SK-N-MC (cell line): ENCODE measurements around the gene CNST.
"Not testable (repeated sequence)": the region's sequence is repeated elsewhere in the genome, so short reads cannot be mapped to it uniquely, and the experiment has no call there.

Experiments used
- DNase-seq: peaks from one replicate; pipeline ENCODE4 v3.0.0-alpha.2; 2011; ENCODE audit warnings: low read depth, low spot score
- H3K27ac ChIP-seq: fragments of 200-600 bp; sonication (generic); 2 replicates; pipeline ENCODE4 v1.5.1; 2016; ENCODE audit warnings: mixed run types
- H3K36me3 ChIP-seq: fragments of 200-600 bp; sonication (generic); 2 replicates; pipeline ENCODE4 v1.6.1; 2017; ENCODE audit warnings: antibody characterized with exemption, low read length, mixed read lengths; ENCODE audit not compliant: insufficient read depth
- H3K4me3 ChIP-seq: fragments of 200-600 bp; sonication (generic); 2 replicates; pipeline ENCODE4 v1.5.1; 2016
- H3K9ac ChIP-seq: fragments of 200-600 bp; sonication (generic); 2 replicates; pipeline ENCODE4 v1.8.0; 2017; ENCODE audit warnings: mixed run types, mixed read lengths; ENCODE audit not compliant: insufficient read length
- H3K9me3 ChIP-seq: fragments of 200-600 bp; sonication (generic); 2 replicates; pipeline ENCODE4 v1.6.1; 2017; ENCODE audit warnings: low read depth, mild to moderate bottlenecking, antibody characterized with exemption, low read length, moderate library complexity, mixed read lengths
- EZH2 ChIP-seq: fragments of 200-600 bp; sonication (generic); IDR thresholded peaks from one replicate; pipeline ENCODE4 v1.6.1; 2017; ENCODE audit warnings: antibody characterized with exemption
- FOXP2 ChIP-seq: optimal IDR thresholded peaks from 2 replicates; pipeline ENCODE3; 2011; ENCODE audit warnings: mild to moderate bottlenecking, moderate library complexity; ENCODE audit not compliant: insufficient read depth; ENCODE audit errors: extremely low read length, control extremely low read depth
- POLR2AphosphoS5 ChIP-seq: IDR thresholded peaks from 2 replicates; pipeline ENCODE4 v1.6.1; 2012; ENCODE audit warnings: mild to moderate bottlenecking, low read depth, low read length, borderline replicate concordance

Gene CNST

GRCh38 chr1:246583448-246584185 is 17.4 kb downstream of the CNST start:
- H3K9me3 ChIP-seq, result no peaks in the 10 kb centered on the region
- no peak for TF ChIP-seq POLR2AphosphoS5
- TF ChIP-seq EZH2, result no peak
- TF ChIP-seq FOXP2, result no peak
- H3K4me3 ChIP-seq, result no peak overlapping the region
- 0 out of 2 replicates have a peak, but pooled peaks cover 5% of the 10 kb centered on the region for H3K36me3 ChIP-seq
- no peak overlapping the region for H3K27ac ChIP-seq
- no peak for DNase-seq
- no peak overlapping the region for H3K9ac ChIP-seq

GRCh38 chr1:246587032-246587431 is 20.8 kb downstream of the CNST start:
- H3K4me3 ChIP-seq, result no peak overlapping the region
- no peak for DNase-seq
- H3K27ac ChIP-seq, result peak overlapping the region; percentile 38; the same call in 1 of the 2 replicates
- TF ChIP-seq FOXP2 (no peak), EZH2 (no peak), POLR2AphosphoS5 (no peak)
- H3K9ac ChIP-seq, result no peak overlapping the region
- H3K9me3 ChIP-seq, result peaks cover 6% of the 10 kb centered on the region; the same call in 1 of the 2 replicates
- H3K36me3 ChIP-seq, result 0 out of 2 replicates have a peak, but pooled peaks cover 11% of the 10 kb centered on the region

- 0 out of 2 replicates have a peak, but pooled peaks cover 11% of the 10 kb centered on the region for H3K36me3 ChIP-seq
- peak overlapping the region; percentile 38; the same call in 1 of the 2 replicates for H3K27ac ChIP-seq
- H3K9me3 ChIP-seq, result peaks cover 6% of the 10 kb centered on the region; the same call in 1 of the 2 replicates
- no peak overlapping the region for H3K9ac ChIP-seq
- DNase-seq, result no peak
- no peak overlapping the region for H3K4me3 ChIP-seq
- TF ChIP-seq POLR2AphosphoS5 (no peak), FOXP2 (no peak), EZH2 (no peak)
These were observed 21.4 kb downstream of the CNST start for GRCh38 chr1:246587606-246588005.

DNA sequence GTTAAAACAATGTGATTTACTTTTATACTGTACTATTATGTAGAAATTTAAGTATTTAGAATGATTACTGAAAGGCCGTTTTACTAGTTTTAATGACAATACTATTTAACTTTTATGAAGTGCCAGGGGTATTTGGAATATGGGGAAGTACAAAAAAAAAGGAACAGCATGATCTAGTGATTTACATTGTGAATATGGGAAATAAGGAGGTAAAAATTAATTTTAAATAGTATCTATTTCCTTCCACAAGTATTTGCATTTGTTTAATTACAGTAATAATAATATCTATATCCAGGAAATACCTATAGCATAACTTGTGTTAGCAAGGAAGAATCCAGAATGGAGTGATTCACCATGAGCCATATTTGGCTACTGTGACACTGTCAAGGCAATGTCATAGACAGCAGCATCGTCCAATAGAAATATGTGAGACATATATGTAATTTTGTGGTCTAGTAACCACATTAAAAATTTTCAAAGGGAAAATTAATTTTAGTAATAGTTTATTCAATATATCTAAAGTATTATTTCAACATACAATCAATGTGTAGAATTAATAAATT is 22.0 kb downstream of the CNST start:
- Histone ChIP-seq H3K9ac (no peak overlapping the region), H3K36me3 (0 out of 2 replicates have a peak, but pooled peaks cover 11% of the 10 kb centered on the region), H3K4me3 (no peak overlapping the region), H3K9me3 (peaks cover 6% of the 10 kb centered on the region; the same call in 1 of the 2 replicates), H3K27ac (no peak overlapping the region)
- DNase-seq, result no peak
- no peak for TF ChIP-seq POLR2AphosphoS5
- TF ChIP-seq EZH2, result no peak
- TF ChIP-seq FOXP2, result no peak

DNA sequence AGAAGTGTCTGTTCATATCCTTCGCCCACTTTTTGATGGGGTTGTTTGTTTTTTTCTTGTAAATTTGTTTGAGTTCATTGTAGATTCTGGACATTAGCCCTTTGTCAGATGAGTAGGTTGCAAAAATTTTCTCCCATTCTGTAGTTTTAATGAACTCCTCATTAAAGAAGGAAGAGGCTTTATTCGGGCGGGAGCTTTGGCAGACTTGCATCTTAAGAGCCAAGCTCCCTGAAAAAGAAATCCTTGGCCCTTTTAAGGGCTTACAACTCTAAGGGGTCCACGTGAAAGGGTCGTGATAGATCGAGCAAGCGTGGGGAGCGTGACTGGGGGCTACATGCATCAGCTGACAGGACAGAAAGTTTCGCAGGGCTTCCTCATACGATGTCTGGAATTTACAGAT is 23.7 kb downstream of the CNST start:
- not testable (repeated sequence) for H3K4me3 ChIP-seq, H3K27ac ChIP-seq, H3K9ac ChIP-seq, H3K9me3 ChIP-seq, DNase-seq
- H3K36me3 ChIP-seq, result peaks cover 11% of the 10 kb centered on the region

- H3K4me3 ChIP-seq, result no peak overlapping the region
- no peak overlapping the region for H3K27ac ChIP-seq
- TF ChIP-seq POLR2AphosphoS5 (no peak), EZH2 (no peak), FOXP2 (no peak)
- no peak overlapping the region for H3K9ac ChIP-seq
- DNase-seq, result no peak
- H3K36me3 ChIP-seq, result peaks cover 22% of the 10 kb centered on the region
- peaks cover 6% of the 10 kb centered on the region; the same call in 1 of the 2 replicates for H3K9me3 ChIP-seq
These were observed 24.8 kb downstream of the CNST start for GRCh38 chr1:246591047-246591446.

GRCh38 chr1:246591504-246591903 is 25.2 kb downstream of the CNST start:
- Histone ChIP-seq H3K36me3 (peaks cover 26% of the 10 kb centered on the region), H3K9ac (no peak overlapping the region), H3K27ac (peak overlapping the region; percentile 94), H3K4me3 (no peak overlapping the region), H3K9me3 (peaks cover 6% of the 10 kb centered on the region; the same call in 1 of the 2 replicates)
- TF ChIP-seq POLR2AphosphoS5 (no peak), FOXP2 (no peak)
- DNase-seq, result no peak

DNA sequence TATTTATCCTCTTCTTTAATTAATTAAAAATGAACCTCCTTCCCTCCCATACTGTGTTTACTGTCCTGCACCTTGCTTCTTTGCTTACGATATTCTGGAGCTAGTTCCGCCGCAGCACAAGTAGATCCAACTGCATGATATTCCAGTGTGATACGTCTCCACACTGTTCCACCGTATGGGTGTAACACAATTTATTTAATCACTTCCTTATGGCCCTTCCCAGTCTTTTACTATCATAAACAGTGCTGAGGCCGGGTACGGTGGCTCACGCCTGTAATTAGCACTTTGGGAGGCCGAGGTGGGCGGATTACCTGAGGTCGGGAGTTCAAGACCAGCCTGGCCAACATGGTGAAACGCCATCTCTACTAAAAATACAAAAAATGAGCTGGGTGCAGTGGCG is 25.7 kb downstream of the CNST start:
- no peak overlapping the region for H3K9ac ChIP-seq
- H3K27ac ChIP-seq, result peak overlapping the region; percentile 94
- TF ChIP-seq FOXP2 (no peak), EZH2 (no peak), POLR2AphosphoS5 (no peak)
- H3K36me3 ChIP-seq, result peaks cover 31% of the 10 kb centered on the region
- no peak for DNase-seq
- peaks cover 6% of the 10 kb centered on the region; the same call in 1 of the 2 replicates for H3K9me3 ChIP-seq
- peak overlapping the region; percentile 59 for H3K4me3 ChIP-seq
